GF-D8 (cell line): ENCODE measurements around the gene LSM14B.

Source experiments
- DNase-seq: peaks from one replicate; lab custom pipeline; 2025; lab: John Stamatoyannopoulos, UW

The LSM14B gene

GRCh38 chr20:62133051-62133845 lies 11.0 kb downstream of the LSM14B start:
- DNase-seq, result no peak

DNA sequence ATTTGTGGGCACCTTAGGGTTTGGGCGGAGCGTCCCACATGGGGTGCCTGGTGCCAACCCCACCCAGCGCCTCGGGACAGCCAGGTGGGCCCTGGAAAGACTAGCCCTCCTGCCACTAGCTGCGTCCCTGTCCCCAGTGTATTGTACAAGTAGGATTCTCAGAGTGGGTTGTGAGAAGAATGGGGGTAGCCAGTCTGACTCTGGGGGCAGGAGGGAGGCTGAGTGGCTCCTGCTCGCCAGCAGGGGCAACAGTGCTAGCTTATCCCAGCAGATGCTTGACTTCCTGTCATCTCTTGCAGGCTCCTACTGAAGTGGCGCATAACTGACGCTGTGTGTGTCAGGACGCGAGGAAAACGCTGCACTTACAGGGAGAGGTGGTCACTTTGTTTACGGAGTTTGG lies 11.6 kb downstream of the LSM14B start:
- no peak for DNase-seq

GRCh38 chr20:62134735-62135231 lies 12.5 kb downstream of the LSM14B start:
- no peak for DNase-seq

GRCh38 chr20:62135573-62136266 lies 13.4 kb downstream of the LSM14B start:
- DNase-seq, result no peak

DNA sequence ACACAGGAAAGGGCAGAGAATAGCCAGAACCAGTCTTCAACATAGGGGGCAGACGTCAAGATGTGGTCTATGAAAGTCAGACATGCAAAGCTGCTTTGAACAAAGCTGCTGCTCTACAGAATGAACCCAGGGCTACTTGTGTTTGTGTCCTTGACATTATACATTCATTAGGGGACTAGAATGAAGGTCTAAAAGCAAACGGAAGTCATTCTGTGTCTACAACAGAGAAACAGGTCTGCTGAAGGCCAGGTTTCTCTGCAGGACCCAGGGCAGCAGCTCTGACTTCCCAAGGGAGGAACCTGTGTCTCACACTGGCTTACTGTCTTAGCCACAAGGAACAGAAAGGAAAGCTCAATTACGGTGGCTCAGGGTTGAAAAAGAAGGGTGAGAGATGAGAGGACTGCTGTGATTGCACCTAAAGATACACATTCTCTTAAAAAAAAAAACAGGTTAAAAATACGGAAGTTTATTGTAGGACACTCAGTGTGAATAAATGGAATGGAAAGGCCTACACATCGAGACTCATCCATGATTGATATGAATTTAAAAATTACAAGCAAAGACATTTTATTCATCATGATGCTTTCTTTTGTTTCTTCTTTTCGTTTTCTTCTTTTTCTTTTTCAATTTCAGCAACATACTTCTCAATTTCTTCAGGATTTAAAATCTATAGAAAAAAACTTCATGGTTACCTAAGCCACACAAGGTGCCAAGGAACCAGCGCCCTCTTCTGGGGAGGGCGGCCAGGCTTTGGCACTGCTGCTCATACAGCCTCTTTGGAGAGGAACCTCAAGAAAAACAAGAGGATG lies 14.2 kb downstream of the LSM14B start:
- peak; percentile 38 for DNase-seq

- DNase-seq, result no peak
Observed at GRCh38 chr20:62137092-62137384, 14.8 kb downstream of the LSM14B start.

GRCh38 chr20:62137478-62138203 lies 15.4 kb downstream of the LSM14B start:
- no peak for DNase-seq

GRCh38 chr20:62138204-62138543 lies 15.9 kb downstream of the LSM14B start:
- no peak for DNase-seq

GRCh38 chr20:62138912-62139311 lies 16.6 kb downstream of the LSM14B start:
- DNase-seq, result no peak

GRCh38 chr20:62139636-62140035 lies 17.4 kb downstream of the LSM14B start:
- DNase-seq, result no peak

- DNase-seq, result no peak
Observed at GRCh38 chr20:62141043-62141396, 18.7 kb downstream of the LSM14B start.

DNA sequence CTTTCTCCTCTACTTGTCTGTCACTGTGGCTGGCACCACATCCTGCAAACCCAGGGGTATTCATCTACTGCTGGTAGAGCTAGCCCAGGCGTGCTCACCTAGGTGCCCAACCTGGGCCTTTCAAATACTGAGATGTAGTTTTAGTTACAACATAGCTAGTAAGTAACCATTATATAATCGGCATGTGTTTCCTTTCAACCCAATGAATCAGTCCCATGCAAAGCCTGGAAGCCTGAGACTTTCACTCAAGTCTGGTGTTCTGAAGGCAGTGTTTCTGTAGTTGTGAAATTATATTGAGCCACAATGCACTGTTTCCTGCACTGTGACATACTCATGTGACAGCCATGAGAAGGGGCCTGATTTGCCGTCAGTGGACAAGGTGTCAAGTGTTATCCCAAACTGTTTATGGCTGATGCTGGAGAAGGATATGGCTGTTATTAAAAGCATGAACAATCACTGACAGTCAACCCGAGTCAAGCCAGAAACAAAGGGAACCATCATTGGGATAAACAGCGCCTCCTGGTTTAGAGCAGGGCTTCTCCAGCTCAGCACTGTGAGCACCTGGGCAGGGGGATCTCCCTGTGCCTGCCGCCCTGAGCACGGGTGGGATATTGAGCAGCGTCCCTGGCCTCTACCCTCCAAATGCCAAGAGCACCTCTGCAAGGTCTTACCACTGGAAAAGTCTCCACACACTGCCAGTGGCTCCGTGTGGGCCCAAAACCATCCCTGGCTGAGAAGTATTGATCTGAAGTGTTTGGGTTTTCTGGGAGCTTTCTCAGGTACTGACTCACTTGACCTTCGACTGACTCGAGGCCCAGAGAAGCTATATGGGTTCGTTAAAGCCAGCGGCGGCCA lies 19.3 kb downstream of the LSM14B start:
- peak; percentile 35 for DNase-seq

- no peak for DNase-seq
Observed at GRCh38 chr20:62142252-62143080, 20.2 kb downstream of the LSM14B start.

- peak; percentile 56 for DNase-seq
Observed at GRCh38 chr20:62143081-62143956, 21.0 kb downstream of the LSM14B start, which contains the start of the genes PSMA7 and SS18L1. TSS of gene PSMA7 (minus strand) at chr20:62143394. CDS start at chr20:62143303, 91 bp downstream. TSS of gene SS18L1 (plus strand) at chr20:62143769. CDS start at chr20:62143821, 52 bp downstream.

DNA sequence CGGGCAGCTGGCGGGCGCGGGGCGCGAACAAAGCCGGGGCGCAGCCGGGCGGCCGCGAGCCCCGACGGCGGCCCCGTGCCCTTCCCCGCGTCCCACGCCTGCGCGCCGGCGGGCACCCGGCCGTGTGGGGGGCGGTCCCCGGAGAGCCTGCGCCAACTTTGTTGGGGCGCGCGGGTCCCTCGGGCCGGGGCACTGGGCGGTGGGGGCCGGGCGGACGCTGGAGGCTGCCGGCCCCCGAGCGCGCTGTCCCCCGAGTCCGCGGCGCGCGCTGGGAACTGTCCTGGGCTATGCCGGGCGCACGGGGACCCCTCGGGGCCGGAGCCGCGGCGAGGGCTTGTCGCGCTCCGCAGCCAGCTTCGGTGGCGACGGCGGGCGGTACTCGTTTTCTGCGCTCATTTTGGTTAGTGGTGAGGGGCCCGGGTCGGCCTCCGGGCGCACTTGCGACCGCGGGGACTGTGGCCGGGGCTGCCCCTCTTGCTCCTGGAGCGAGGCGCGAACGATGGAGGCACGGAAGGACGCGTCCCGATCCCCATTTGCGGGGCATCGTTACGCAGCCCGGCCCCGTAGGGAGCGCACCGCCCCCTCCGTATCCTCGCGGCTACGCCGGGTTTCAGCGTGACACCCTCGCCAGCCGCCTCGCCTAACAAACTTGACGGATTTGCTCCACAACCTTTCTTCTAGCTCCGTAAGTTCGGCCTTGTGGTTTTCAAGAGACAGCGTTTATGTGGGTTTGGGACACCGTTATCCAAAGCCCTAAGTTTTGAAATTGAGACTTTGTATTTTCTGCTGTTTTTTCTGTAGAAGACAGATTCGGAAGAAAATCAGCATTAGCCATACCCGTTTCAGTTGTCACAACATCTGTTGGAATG lies 21.9 kb downstream of the LSM14B start:
- peak; percentile 15 for DNase-seq

DNA sequence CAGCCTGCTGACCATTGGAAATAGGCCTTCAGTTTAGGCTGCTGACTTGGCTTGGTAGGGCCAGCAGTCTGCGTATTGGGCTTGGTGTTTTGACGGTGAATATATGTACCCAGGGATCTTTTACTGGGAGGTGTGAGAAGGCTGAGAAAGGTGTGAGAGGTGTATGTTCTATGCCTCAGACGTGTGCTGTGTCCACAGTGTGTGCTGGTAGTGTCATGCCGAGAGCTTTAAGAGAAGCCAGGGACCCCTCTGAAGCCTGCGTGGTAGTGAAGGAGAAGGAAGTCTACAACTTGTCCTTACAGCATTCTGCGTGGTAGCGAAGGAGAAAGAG lies 23.4 kb downstream of the LSM14B start:
- no peak for DNase-seq

GRCh38 chr20:62146019-62146755 lies 23.9 kb downstream of the LSM14B start:
- no peak for DNase-seq

DNA sequence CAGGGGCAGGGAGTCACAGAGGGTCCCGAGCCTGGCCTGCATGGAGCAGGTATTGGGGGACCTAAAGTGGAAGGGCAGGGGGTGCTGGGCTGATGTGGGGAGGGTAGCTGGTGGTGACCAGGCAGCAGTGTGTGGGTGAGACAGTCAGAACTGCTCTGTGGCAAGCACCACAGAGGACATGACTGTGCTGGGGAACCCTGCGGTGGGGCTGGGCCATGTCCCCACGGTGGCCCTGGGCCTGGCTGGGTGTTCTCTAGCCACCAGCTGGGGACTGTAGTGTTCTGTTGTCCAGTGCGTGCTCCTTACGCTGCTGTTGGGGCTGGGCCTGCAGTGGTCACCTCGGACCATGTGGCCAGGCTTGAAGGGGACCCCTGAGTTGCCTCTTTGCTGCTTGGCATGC lies 24.9 kb downstream of the LSM14B start:
- no peak for DNase-seq
